ENCODE results near the gene PDP2. TPM values are rescaled to one million over a fixed set of nuclear protein-coding genes. Genes with fewer than 3 reads are reported as not detected.

Gene PDP2
- polyA plus RNA-seq, 4 donors: 7.7 to 16.9 (median 14.0) TPM

- DNase-seq (ENCODE audit: low read depth in 4 of 4, low spot score in 3 of 4): no peak
Measured at GRCh38 chr16:66901626-66902025, 21.3 kb downstream of the PDP2 start.

DNA sequence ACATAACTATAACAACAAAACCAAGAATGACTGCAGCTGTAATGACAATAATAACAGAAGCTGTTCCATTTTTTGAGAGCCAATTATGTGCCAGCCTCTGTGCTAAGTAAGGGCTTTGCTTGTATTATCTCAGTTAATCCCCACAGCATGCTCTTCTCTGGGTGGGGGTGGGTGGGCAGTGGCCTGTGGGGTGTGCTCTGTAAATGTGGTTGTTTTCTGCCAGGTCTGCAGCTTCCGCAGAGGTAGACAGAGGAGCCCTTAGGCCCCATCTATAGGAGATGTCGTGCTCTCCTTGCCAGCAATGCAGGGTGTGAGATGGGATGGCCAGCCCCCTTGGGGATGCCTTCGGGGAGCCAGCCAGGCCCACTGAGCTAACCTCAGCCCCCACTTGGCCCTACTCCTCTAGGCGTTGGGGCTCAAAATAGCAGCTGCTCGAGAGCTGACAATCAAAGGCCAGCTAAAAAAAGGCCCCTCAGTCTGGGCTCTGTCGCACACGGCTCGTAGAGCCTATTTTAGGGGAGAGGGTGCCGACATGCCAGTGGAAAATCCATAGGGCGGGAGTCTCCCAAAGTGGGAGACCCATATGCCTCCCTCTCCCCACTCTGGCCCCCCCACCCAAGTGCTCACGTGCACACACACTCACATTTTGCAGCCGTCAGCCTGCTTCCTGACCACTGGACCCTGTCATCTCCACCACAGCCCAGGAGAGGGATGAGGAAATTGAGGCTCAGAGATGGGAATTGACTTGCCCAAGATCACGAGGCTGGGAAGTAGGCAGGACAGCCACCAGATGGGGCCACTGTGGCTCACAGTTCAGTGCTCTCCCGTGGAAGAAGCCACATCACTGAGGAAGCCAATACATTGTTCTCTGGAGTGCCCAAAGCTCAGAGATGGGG is 22.6 kb downstream of the PDP2 start:
- DNase-seq (ENCODE audit: low read depth in 4 of 4, low spot score in 3 of 4): no peak

- no peak for DNase-seq (ENCODE audit: low read depth in 4 of 4, low spot score in 3 of 4)
Measured at GRCh38 chr16:66903544-66904427, 23.5 kb downstream of the PDP2 start.

DNA sequence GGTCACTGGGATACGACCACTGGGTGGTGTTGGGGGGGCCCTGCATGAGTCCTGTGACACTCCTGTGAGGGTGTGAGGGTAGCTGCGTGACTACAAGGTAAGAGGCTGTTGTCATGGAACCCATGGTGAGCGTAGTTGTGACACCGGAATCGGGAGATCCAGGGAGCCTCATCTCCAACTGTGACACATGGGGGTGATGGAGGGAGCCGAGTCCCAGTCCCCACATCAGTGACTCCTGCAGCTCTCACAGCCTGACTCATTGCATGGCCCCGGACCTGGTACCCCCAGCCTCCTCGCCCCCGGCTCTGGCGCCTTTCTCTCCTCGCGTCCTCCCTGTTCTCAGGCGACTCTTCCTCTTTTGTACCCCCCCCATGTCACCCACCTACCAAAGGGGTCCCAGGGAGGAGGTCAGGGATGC is 24.1 kb downstream of the PDP2 start:
- no peak for DNase-seq (ENCODE audit: low read depth in 4 of 4, low spot score in 3 of 4)

DNA sequence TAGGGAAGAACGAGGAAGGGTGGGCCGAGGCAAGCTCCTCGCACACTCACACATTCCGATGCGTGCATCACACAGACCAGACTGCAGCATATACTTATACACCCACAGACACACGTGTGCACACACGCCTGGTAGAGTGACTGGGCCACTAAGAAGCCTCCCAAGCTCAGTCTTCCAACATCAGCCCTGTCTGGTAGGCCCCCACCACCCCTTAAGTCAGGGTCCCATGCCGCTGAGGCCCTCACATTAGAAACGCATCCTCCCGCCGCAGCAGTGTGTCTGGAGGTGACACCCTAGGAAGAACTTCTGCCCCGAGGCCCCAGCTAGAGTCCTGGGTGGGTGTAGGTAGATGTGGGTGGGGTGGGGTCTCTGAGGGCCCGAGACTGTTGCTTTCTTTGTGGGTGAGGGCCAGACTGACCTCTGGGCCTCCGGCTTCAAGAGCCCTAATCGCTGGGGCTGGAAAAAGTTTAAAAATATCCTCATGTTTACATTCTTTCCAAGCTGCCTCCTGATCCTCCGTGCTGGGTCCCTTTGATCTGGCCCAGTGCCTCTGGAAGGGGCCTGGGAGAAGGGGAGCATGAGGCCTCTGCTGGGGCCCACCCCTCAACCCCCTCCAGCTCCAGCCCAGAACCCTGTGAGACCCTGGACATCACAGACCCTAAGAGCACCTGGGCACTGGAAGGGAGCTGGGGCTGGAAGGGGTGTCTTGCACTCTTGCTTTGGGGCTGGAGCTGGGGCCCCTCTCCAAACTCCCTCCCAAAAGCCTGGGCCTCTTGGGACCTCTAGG is 24.7 kb downstream of the PDP2 start:
- no peak for DNase-seq (ENCODE audit: low read depth in 4 of 4, low spot score in 3 of 4)

- peak in 2 of 4 donors; percentile 55 to 59 for DNase-seq (ENCODE audit: low read depth in 4 of 4, low spot score in 3 of 4)
Measured at GRCh38 chr16:66905633-66906539, 25.6 kb downstream of the PDP2 start.

- DNase-seq (ENCODE audit: low read depth in 4 of 4, low spot score in 3 of 4): no peak
Measured at GRCh38 chr16:66906916-66907836, 26.9 kb downstream of the PDP2 start.

DNA sequence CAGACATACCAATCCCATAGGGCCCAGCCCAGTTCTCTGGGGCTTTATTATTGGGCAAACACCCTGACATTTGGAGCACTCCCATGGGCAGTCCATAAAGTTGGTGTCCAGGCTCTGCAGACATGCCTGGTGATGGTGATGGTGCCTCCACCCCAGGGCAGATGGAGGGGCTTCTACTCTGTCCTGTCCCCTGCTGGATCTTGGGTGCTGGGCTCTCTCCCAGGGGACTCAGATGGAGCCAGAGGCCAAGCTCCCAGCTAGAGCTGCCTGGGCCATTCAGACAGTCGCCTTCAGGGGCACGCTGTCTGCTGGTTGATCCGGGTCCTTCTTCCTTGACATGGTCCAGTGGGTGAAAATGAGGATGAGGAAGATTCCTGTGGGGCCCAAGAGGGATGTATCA is 27.8 kb downstream of the PDP2 start:
- DNase-seq (ENCODE audit: low read depth in 4 of 4, low spot score in 3 of 4): no peak

DNA sequence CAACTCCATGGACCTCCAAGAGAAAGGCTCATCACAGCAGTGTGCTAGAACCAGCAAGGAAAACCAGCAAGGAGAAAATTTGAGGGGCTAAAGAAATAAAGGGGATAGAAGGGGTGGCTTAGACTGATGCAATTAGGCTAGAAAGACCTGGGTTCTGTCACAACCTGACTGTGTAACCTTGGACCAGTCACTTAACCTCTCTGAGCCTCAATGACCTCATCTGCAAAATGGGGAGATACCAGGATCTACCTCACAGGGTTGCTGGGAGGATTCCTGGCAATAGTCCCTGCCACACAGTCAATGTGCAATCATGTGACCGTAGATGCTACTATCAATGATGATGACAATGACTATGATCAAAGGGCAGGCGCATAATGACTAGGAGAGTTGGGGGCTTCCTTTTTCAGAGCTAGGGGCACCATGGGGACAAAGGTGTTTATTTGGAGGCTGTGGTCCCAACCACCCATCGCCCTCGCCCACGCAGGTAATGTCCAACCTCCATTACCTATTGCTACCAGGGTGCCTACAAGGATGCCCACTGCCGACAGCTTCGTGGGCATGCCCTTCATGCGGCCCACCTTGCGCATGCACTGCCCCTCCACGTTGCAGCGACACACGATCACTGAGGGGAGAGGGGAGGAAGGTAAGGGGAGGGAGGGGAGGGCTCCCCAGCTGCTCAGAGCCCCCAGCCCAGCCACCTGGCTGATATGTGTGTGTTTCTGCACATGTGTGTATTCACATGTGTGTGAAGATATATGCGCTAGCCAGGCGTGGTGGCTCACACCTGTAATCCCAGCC is 28.6 kb downstream of the PDP2 start:
- DNase-seq (ENCODE audit: low read depth in 4 of 4, low spot score in 3 of 4): no peak

DNA sequence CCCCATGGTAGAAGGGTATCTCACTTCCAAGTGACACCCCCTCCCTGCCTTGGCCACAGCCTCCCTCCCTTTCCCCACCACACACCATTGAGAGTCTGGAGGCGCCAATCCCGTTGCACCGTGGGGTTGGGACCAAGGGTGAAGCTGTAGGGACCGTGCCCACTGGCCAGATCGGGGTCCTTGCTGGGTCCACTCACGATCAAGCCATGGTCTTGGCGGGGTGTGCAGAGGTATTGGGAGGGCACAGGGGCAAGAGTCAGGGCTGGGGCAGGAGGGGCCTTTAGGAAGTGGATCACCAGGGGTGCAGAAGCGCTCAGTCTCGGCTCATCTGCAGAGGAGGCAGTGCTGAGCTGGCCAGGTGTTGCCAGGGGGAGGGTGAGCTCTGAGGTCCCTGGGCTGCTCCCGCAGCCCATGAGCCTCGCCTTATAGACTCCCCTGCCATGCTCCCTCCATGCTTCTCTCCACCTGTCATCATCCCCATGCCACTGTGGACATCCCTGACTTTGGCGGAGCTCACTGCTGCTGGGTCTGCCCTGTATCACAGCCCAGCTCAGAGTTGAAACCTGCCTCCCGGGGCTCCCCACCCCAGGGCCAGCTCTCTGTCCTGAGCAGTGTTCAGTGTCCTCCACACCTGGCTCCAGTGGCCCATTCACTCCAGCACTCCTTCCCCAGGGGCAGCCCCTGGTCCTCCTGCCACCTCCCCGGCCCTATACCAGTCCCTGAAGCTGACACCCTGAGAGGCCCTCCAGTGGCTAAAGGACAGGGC is 30.0 kb downstream of the PDP2 start:
- no peak for DNase-seq (ENCODE audit: low read depth in 4 of 4, low spot score in 3 of 4)

DNA sequence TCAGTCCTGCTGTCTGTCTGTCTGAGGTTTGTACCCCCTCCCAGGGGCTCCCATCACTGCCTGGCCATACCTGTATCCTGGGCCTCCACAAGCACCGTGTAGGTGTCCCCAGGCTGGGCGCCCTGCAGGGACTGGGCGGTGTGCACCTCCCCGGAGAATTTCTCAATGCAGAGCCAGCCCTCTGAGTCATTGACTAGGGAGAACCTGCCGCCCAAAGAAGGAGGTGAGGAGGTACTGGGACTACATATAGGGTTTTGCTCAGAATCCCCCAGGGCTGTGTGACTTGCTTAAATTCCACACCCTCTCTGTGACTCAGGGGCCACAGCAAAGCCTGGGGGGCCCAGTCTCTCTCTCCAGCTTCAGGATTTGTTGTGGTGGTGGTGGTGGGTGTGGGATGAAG is 30.8 kb downstream of the PDP2 start:
- no peak for DNase-seq (ENCODE audit: low read depth in 4 of 4, low spot score in 3 of 4)

DNA sequence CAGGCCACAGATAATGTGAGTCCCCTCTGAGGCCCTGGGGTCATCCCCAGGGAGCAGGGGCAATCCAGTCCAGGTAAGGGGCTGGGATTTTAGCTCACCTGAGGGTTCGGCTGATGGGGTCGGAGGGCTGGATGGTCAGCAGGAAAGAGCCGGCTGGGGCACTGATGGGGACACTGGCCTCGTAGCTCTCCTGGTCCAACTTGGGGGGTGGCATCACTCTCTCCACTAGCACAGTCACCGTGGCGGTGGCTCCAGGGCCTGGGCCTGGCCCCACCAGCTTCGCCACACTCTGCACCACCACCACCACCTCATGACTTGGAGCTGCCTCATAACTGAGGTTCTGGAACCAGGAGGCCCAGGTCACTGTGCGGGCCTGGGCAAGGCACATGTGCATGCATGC is 31.5 kb downstream of the PDP2 start:
- no peak for DNase-seq (ENCODE audit: low read depth in 4 of 4, low spot score in 3 of 4)

- DNase-seq (ENCODE audit: low read depth in 4 of 4, low spot score in 3 of 4): no peak
Measured at GRCh38 chr16:66913081-66913480, 32.8 kb downstream of the PDP2 start.

- no peak for DNase-seq (ENCODE audit: low read depth in 4 of 4, low spot score in 3 of 4)
Measured at GRCh38 chr16:66913711-66914110, 33.4 kb downstream of the PDP2 start.

DNA sequence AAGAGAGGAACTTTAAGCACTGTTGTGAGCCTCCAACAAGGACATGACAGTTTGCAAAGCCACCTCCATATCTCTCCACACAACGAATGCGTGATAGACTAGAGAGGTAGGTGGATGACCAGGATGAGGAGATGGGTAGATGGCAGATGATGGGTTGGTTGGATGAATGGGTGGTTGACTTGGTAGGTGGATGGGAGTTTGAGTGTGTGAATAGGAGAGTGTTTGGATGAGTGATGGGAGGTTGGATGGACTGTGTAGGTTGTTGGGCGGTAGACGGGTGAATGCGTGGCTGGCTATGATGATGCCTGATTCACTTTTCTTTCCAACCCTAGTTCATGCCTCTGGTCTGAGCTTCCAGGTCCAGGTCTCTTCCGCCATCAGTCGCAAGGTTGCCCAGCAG is 34.2 kb downstream of the PDP2 start:
- DNase-seq (ENCODE audit: low read depth in 4 of 4, low spot score in 3 of 4): no peak

DNA sequence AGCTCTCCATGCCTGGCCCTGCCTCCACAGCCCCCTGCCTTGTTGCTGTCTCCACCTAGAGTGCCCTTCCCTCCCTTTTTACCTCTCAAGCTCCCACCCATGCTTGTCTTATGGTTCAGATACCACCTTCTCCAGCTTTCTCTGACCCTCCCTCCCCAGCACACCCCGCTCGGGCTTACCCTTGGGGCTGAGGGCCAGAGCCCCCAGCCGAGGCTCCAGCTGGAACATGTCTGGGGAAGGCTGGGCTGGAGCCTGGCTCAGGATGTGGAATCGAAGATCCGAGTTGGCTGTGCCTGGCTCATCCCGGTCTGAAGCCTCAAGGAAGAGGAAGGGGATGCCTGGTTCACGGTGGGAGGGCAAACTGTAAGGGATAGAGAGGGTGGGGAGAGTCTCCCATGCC is 34.7 kb downstream of the PDP2 start:
- DNase-seq (ENCODE audit: low read depth in 4 of 4, low spot score in 3 of 4): no peak

DNA sequence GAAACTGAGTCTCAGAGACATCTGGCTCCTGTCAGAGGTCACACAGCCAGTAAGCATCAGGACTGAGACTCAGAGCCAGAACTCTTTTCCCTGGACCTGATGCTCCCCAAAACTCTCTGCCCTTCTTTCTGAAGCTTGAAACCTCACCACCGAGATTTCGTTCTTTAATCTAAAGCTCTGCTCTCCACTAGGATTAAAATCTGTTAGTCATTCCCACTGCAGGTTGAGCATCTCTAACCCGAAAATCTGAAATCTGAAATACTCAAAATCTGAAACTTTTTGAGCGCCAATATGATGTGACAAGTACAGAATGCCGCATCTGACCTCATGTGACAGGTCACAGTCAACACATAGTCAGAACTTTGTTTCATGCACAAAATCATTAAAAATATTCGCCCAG is 36.2 kb downstream of the PDP2 start:
- DNase-seq (ENCODE audit: low read depth in 4 of 4, low spot score in 3 of 4): no peak
